H1 (cell line): ENCODE data around the gene CEP85. TPM values are rescaled to one million over a fixed set of nuclear protein-coding genes. Genes with fewer than 3 reads are reported as not detected.

Experiments
- CEBPB ChIP-seq: IDR thresholded peaks from 2 replicates; pipeline ENCODE4 v1.6.1; 2012; ENCODE audit warnings: low read depth, low read length
- CTBP2 ChIP-seq: IDR thresholded peaks from 2 replicates; pipeline ENCODE4 v1.7.0; 2011; ENCODE audit warnings: borderline replicate concordance, mild to moderate bottlenecking, moderate library complexity, mixed read lengths, low read length; ENCODE audit not compliant: insufficient read depth, insufficient read length
- GTF2F1 ChIP-seq: IDR thresholded peaks from 2 replicates; pipeline ENCODE4 v1.6.1; 2012; ENCODE audit warnings: low read depth, low read length, improper control_type of control experiment, borderline replicate concordance
- SAP30 ChIP-seq: fragments of 300-600 bp; sonication (generic); IDR thresholded peaks from 2 replicates; pipeline ENCODE4 v1.7.1; 2012; ENCODE audit warnings: low read length, moderate library complexity, mild to moderate bottlenecking, inconsistent platforms; ENCODE audit not compliant: insufficient read depth, insufficient replicate concordance
- polyA plus RNA-seq, 7 experiments: library from polyadenylated mRNA; depleted of rRNA in 3 of 7; stranded (reverse) in 5 of 7; unstranded in 2 of 7; fragments of >200 nt in 5 of 7; fragments of 200-250 nt in 2 of 7; gene quantifications; 1 replicate in 5 of 7; 2 replicates in 1 of 7; 4 replicates in 1 of 7; pipeline versions ENCODE4 v1.2.1 to v1.2.3, GENCODE V29; 2011 to 2013; ENCODE audit warnings: missing spikeins in 2 of 7, mixed read lengths in 2 of 7
- total RNA-seq: library from RNA; stranded (reverse); fragmentation: NEBNext Ultra II Directional; extraction: Animal tissue kit (Norgen Biotek cat#: 25700); gene quantifications from 2 replicates; pipeline ENCODE4 v1.2.1, GENCODE V29; 2021

The CEP85 gene
- total and polyA plus RNA-seq, 2 of the 8 experiments (the other 6 are each of a cell fraction or from before 2014, with no cell fraction given), result 40.4 to 43.7 TPM

- TF ChIP-seq GTF2F1 (no peak), CEBPB (no peak), SAP30 (peak; percentile 24), CTBP2 (no peak)
- TF ChIP-seq, all 59 proteins: peak for 6
These were observed 807 bp downstream of the CEP85 start (continued) for GRCh38 chr1:26234644-26235370.
